Vagina (tissue), 2 donors: Measurements from ENCODE around the gene GRXCR1. TPM values are rescaled to one million over a fixed set of nuclear protein-coding genes. Genes with fewer than 3 reads are reported as not detected.

Experiments used
- DNase-seq, 2 donors: peaks; one replicate each; pipeline ENCODE4 v3.0.0-alpha.2; 2017; ENCODE audit errors: extremely low spot score in 2 of 2
- H3K27ac ChIP-seq: fragments of 200-600 bp; sonication (generic); one replicate; pipeline ENCODE4 v1.5.1; 2019
- H3K27me3 ChIP-seq: fragments of 200-600 bp; sonication (generic); one replicate; pipeline ENCODE4 v1.5.1; 2019
- H3K36me3 ChIP-seq, 2 donors: fragments of 200-600 bp; sonication (generic); one replicate each; pipeline ENCODE4 v1.5.1; 2017 to 2019
- H3K4me1 ChIP-seq: fragments of 200-600 bp; sonication (generic); one replicate; pipeline ENCODE4 v1.5.1; 2019
- H3K4me3 ChIP-seq, 2 donors: fragments of 200-600 bp; sonication (generic); 1 replicate in 1 of 2; 2 replicates in 1 of 2; pipeline ENCODE4 v1.5.1; 2016 to 2019
- H3K9me3 ChIP-seq: fragments of 200-600 bp; sonication (generic); one replicate; pipeline ENCODE4 v1.5.1; 2019
- CTCF ChIP-seq, 3 experiments: fragments of 450-650 bp in 2 of 3; fragments of 200-600 bp in 1 of 3; sonication (generic) in 1 of 3; IDR thresholded peaks; one replicate each; pipeline ENCODE4 v1.5.1; 2017 to 2019; ENCODE audit warnings: antibody characterized with exemption in 3 of 3, mild to moderate bottlenecking in 2 of 3, moderate library complexity in 2 of 3
- POLR2A ChIP-seq, 2 donors: fragments of 450-650 bp; IDR thresholded peaks; one replicate each; pipeline ENCODE4 v1.6.1; 2017; ENCODE audit warnings: antibody characterized with exemption in 2 of 2, mild to moderate bottlenecking in 2 of 2, moderate library complexity in 2 of 2
- POLR2AphosphoS5 ChIP-seq, 2 donors: sonication (generic); formaldehyde crosslinking; IDR thresholded peaks; one replicate each; pipeline ENCODE4 v1.9.0; 2017; ENCODE audit warnings: antibody characterized with exemption in 2 of 2, mild to moderate bottlenecking in 2 of 2, low read depth in 1 of 2; ENCODE audit not compliant: insufficient read depth in 1 of 2
- intact Hi-C: fragments of 100-400 bp; cut with DNase I; formaldehyde crosslinking; loops from one replicate; pipeline ENCODE4 v1.15.1; 2023
- total RNA-seq: library from RNA; depleted of rRNA; stranded (reverse); fragments of >200 nt; gene quantifications from one replicate; pipeline ENCODE4 v1.2.3, GENCODE V29; 2016

GRXCR1 gene
- total RNA-seq, 1 donor from 2014 or later: not detected

DNA sequence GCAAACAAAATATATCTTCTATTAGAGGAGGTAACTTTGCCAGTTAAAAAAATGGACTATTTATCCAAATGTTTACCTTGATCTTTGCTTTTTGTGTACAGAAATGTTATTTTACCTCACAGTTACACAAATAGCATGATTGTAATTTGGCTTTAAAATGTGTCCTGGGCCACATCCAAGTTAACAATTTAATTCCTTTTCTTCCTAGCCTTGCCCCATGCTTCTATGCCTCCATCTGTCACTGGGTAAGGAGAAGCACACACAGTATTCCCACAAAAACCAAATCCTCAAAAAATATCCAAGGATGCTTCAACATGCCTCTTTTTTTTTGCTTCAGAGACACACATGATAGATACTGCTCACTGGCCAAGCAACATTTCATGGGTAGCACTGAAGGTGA lies 30.9 kb downstream of the GRXCR1 start:
- Histone ChIP-seq H3K4me1 (no peaks in the 10 kb centered on the region), H3K9me3 (no peaks in the 10 kb centered on the region), H3K27me3 (no peaks in the 10 kb centered on the region), H3K36me3 (no peaks in the 10 kb centered on the region), H3K4me3 (no peak overlapping the region), H3K27ac (no peak overlapping the region)
- no peak for DNase-seq
- TF ChIP-seq POLR2A (IDR thresholded peaks at IDR 0.05) (no peak), POLR2AphosphoS5 (IDR thresholded peaks at IDR 0.05; ENCODE audit: insufficient read depth in 1 of 2, low read depth in 1 of 2) (no peak), CTCF (IDR thresholded peaks at IDR 0.05) (no peak)
- intact Hi-C loops: no loop called here

DNA sequence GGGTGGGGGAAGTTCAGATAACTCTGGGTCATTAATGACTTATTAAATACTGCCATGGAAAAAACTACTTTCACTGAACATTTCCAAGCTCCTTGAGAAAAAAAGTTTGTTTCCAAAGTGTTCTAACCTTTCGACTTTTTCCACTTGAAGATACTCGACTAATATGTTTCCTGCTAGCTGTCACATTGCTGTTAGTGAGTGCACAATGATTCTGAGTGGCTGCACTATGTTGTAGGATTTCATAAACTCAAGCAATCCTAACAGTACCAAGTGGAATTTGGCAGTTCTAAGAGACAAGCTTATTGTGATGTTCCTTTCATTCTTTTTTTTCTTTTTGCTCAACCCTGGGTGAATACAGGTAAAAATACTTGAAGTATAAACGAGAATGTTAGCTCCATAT lies 33.4 kb downstream of the GRXCR1 start:
- Histone ChIP-seq H3K4me3 (no peak overlapping the region), H3K36me3 (no peaks in the 10 kb centered on the region), H3K27ac (no peak overlapping the region), H3K27me3 (no peaks in the 10 kb centered on the region), H3K4me1 (no peaks in the 10 kb centered on the region), H3K9me3 (no peaks in the 10 kb centered on the region)
- intact Hi-C loops: no loop called here
- TF ChIP-seq CTCF (IDR thresholded peaks at IDR 0.05) (no peak), POLR2A (IDR thresholded peaks at IDR 0.05) (no peak), POLR2AphosphoS5 (IDR thresholded peaks at IDR 0.05; ENCODE audit: insufficient read depth in 1 of 2, low read depth in 1 of 2) (no peak)
- no peak for DNase-seq

GRCh38 chr4:42927946-42928345 lies 35.4 kb downstream of the GRXCR1 start:
- H3K4me1 ChIP-seq: no peaks in the 10 kb centered on the region
- no peak for DNase-seq
- intact Hi-C loops: no loop called here
- no peak overlapping the region for H3K4me3 ChIP-seq
- no peaks in the 10 kb centered on the region for H3K9me3 ChIP-seq
- TF ChIP-seq CTCF (IDR thresholded peaks at IDR 0.05) (no peak), POLR2A (IDR thresholded peaks at IDR 0.05) (no peak), POLR2AphosphoS5 (IDR thresholded peaks at IDR 0.05; ENCODE audit: insufficient read depth in 1 of 2, low read depth in 1 of 2) (no peak)
- no peaks in the 10 kb centered on the region for H3K36me3 ChIP-seq
- no peak overlapping the region for H3K27ac ChIP-seq
- H3K27me3 ChIP-seq: no peaks in the 10 kb centered on the region

DNA sequence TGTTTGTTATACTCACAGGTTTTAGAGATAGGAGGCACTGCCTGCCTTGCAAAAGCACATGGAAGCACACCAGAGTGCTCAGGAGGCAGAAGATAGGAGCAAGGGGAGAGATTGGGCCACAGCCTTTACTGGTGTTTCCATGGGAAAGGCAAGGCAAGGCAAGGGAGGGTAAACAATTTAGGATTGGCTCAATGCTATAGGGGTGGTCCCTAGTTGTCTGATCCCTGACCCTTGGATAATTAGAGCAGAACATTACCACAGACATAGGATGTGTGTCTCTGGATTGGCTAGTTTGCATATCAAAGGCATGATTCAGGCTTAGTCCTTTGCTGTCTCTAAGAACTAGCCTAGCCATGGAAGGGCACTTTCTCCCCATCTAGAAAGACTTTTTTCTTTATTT lies 36.1 kb downstream of the GRXCR1 start:
- Histone ChIP-seq H3K27ac (no peak overlapping the region), H3K9me3 (no peaks in the 10 kb centered on the region), H3K4me3 (no peak overlapping the region), H3K4me1 (no peaks in the 10 kb centered on the region), H3K36me3 (no peaks in the 10 kb centered on the region), H3K27me3 (no peaks in the 10 kb centered on the region)
- intact Hi-C loops: no loop called here
- TF ChIP-seq CTCF (IDR thresholded peaks at IDR 0.05) (no peak), POLR2A (IDR thresholded peaks at IDR 0.05) (no peak), POLR2AphosphoS5 (IDR thresholded peaks at IDR 0.05; ENCODE audit: insufficient read depth in 1 of 2, low read depth in 1 of 2) (no peak)
- DNase-seq: no peak

DNA sequence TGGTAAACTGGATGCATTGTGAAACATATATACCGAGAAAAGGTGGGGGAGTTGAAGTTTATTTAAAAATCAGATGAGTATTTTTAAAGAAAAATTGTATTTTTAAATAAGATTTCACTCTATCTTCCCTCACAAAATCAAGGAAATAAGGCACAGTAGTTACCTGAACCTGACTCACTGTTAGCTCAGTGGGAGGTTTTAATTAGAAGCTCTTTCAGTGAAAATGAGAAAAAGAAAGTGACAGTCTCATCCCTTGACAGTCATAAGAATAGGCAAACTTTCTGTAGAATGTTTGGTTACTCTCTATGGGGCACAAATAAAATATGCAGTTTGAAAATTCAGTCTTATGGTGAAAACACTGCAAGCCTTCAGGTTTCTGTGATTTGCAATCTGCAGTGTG lies 49.7 kb downstream of the GRXCR1 start:
- no peak for TF ChIP-seq POLR2A (IDR thresholded peaks at IDR 0.05)
- TF ChIP-seq POLR2AphosphoS5 (IDR thresholded peaks at IDR 0.05; ENCODE audit: insufficient read depth in 1 of 2, low read depth in 1 of 2): no peak
- no peak for TF ChIP-seq CTCF (IDR thresholded peaks at IDR 0.05)
- Histone ChIP-seq H3K27ac (no peak overlapping the region), H3K4me3 (no peak overlapping the region)

More for the DNA sequence above, 49.7 kb downstream of the GRXCR1 start:
- DNase-seq: no peak
- Histone ChIP-seq H3K36me3 (no peaks in the 10 kb centered on the region), H3K4me1 (no peaks in the 10 kb centered on the region), H3K27me3 (no peaks in the 10 kb centered on the region), H3K9me3 (no peaks in the 10 kb centered on the region)
- intact Hi-C loops: no loop called here
